ENCODE measurements around the gene DMRT3. TPM values are rescaled to one million over a fixed set of nuclear protein-coding genes. Genes with fewer than 3 reads are reported as not detected.

The DMRT3 gene
- polyA plus RNA-seq, 1 donor from 2014 or later = not detected

DNA sequence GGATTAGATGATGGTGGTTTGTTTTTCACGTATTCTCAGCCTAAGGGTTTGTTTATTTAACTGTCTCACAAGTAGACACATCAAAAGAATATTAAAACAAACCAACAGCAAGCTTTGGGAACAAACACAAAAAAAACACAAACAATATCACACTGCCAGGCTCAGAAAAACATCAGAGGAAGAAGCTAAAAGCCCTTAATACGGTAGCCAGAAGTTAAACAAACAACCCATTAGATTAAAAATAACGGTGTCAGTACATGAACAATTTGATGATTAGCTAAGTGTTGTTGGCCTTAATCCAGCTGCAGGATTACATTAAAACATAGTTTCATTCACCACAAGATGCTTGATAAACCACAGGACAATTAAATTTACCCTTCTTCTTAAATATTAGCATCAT lies 57.8 kb downstream of the DMRT3 start:
- Histone ChIP-seq H3K79me2 (replicated peaks; ENCODE audit: insufficient read depth, low read length) (no peaks in the 10 kb centered on the region), H3K9ac (ENCODE audit: low read length) (no peak overlapping the region), H3F3A (ENCODE audit: insufficient read depth, low read length, poor library complexity, severe bottlenecking) (no peaks in the 10 kb centered on the region), H3K9me3 (ENCODE audit: low read length) (no peaks in the 10 kb centered on the region), H4K20me1 (ENCODE audit: insufficient read depth) (no peaks in the 10 kb centered on the region), H2AFZ (ENCODE audit: low read depth, low read length) (no peak overlapping the region), H3K9me2 (ENCODE audit: insufficient read depth, low read length) (no peaks in the 10 kb centered on the region), H3K4me3 (ENCODE audit: low read length) (no peak overlapping the region), H3K4me2 (ENCODE audit: low read length) (no peak overlapping the region), H3K27ac (ENCODE audit: low read length) (no peak overlapping the region), H3K36me3 (ENCODE audit: insufficient read depth, low read length) (no peaks in the 10 kb centered on the region), H3K27me3 (ENCODE audit: insufficient read depth, low read depth, low read length) (no peaks in the 10 kb centered on the region)
- no peak for TF ChIP-seq POLR2AphosphoS5 (IDR thresholded peaks at IDR 0.05)
- no peak for TF ChIP-seq MXI1 (conservative IDR thresholded peaks at IDR 0.05; ENCODE audit: poor library complexity, severe bottlenecking)
- no peak for TF ChIP-seq TAF1 (IDR thresholded peaks at IDR 0.05; ENCODE audit: low read depth)
- TF ChIP-seq, protein P1, sequence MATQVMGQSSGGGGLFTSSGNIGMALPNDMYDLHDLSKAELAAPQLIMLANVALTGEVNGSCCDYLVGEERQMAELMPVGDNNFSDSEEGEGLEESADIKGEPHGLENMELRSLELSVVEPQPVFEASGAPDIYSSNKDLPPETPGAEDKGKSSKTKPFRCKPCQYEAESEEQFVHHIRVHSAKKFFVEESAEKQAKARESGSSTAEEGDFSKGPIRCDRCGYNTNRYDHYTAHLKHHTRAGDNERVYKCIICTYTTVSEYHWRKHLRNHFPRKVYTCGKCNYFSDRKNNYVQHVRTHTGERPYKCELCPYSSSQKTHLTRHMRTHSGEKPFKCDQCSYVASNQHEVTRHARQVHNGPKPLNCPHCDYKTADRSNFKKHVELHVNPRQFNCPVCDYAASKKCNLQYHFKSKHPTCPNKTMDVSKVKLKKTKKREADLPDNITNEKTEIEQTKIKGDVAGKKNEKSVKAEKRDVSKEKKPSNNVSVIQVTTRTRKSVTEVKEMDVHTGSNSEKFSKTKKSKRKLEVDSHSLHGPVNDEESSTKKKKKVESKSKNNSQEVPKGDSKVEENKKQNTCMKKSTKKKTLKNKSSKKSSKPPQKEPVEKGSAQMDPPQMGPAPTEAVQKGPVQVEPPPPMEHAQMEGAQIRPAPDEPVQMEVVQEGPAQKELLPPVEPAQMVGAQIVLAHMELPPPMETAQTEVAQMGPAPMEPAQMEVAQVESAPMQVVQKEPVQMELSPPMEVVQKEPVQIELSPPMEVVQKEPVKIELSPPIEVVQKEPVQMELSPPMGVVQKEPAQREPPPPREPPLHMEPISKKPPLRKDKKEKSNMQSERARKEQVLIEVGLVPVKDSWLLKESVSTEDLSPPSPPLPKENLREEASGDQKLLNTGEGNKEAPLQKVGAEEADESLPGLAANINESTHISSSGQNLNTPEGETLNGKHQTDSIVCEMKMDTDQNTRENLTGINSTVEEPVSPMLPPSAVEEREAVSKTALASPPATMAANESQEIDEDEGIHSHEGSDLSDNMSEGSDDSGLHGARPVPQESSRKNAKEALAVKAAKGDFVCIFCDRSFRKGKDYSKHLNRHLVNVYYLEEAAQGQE (IDR thresholded peaks at IDR 0.05; ENCODE audit: borderline replicate concordance) = no peak
- no peak for TF ChIP-seq EP300 (conservative IDR thresholded peaks at IDR 0.05; ENCODE audit: poor library complexity, severe bottlenecking)
- no peak for TF ChIP-seq SMC3 (conservative IDR thresholded peaks at IDR 0.05; ENCODE audit: poor library complexity)
- TF ChIP-seq, protein P2, sequence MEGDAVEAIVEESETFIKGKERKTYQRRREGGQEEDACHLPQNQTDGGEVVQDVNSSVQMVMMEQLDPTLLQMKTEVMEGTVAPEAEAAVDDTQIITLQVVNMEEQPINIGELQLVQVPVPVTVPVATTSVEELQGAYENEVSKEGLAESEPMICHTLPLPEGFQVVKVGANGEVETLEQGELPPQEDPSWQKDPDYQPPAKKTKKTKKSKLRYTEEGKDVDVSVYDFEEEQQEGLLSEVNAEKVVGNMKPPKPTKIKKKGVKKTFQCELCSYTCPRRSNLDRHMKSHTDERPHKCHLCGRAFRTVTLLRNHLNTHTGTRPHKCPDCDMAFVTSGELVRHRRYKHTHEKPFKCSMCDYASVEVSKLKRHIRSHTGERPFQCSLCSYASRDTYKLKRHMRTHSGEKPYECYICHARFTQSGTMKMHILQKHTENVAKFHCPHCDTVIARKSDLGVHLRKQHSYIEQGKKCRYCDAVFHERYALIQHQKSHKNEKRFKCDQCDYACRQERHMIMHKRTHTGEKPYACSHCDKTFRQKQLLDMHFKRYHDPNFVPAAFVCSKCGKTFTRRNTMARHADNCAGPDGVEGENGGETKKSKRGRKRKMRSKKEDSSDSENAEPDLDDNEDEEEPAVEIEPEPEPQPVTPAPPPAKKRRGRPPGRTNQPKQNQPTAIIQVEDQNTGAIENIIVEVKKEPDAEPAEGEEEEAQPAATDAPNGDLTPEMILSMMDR (IDR thresholded peaks at IDR 0.05; ENCODE audit: poor library complexity, severe bottlenecking) = no peak
- no peak for TF ChIP-seq RAD21 (conservative IDR thresholded peaks at IDR 0.05)
- TF ChIP-seq EZH2 (IDR thresholded peaks at IDR 0.05; ENCODE audit: borderline replicate concordance, insufficient read depth, low read length, poor library complexity, severe bottlenecking) = no peak

DNA sequence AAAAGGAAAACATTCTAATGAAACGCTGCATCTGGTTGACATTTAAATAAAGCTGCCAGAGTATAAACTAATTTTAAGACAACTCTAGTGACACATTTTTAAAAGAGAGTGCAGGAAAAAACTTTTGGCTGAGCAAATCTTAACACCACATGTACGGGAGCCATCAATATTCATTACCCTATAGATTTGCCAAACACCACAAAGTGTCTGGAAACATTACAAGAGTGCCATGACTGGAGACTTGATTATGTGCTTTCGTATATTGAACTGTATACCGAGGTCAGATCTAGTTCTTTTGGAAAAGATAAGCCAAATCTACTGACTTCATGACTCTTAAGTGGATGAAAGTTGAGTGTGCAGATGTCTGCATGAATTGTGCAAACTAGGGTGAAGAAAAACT lies 63.1 kb downstream of the DMRT3 start:
- H3K27ac ChIP-seq (ENCODE audit: low read length) = no peak overlapping the region
- no peaks in the 10 kb centered on the region for H3K79me2 ChIP-seq (replicated peaks; ENCODE audit: insufficient read depth, low read length)
- peaks cover 37% of the 10 kb centered on the region for H3K27me3 ChIP-seq (ENCODE audit: insufficient read depth, low read depth, low read length)
- no peaks in the 10 kb centered on the region for H3K9me2 ChIP-seq (ENCODE audit: insufficient read depth, low read length)
- no peak overlapping the region for H2AFZ ChIP-seq (ENCODE audit: low read depth, low read length)
- H3F3A ChIP-seq (ENCODE audit: insufficient read depth, low read length, poor library complexity, severe bottlenecking) = no peaks in the 10 kb centered on the region
- TF ChIP-seq MXI1 (conservative IDR thresholded peaks at IDR 0.05; ENCODE audit: poor library complexity, severe bottlenecking) = no peak
- no peak overlapping the region for H3K4me3 ChIP-seq (ENCODE audit: low read length)
- H4K20me1 ChIP-seq (ENCODE audit: insufficient read depth) = no peaks in the 10 kb centered on the region
- no peaks in the 10 kb centered on the region for H3K36me3 ChIP-seq (ENCODE audit: insufficient read depth, low read length)
- H3K4me2 ChIP-seq (ENCODE audit: low read length) = no peak overlapping the region
- H3K9ac ChIP-seq (ENCODE audit: low read length) = no peak overlapping the region
- no peaks in the 10 kb centered on the region for H3K9me3 ChIP-seq (ENCODE audit: low read length)

Small RNA genes within 50 kb of the gene (small RNA-seq; reads per million reads assigned to genes)
- 0 reads per million in 3 experiments for gene RNU6-1073P

Other genes starting within 250 kb of the DMRT3 start
- 0.26 TPM in 1 of 2 replicates, not detected in the other for gene DMRT1, start 135.0 kb upstream of the DMRT3 start, polyA plus RNA-seq
- gene DMRT2, start 73.7 kb downstream of the DMRT3 start, polyA plus RNA-seq = 0.20 and 0.50 TPM in 2 replicates

All from neural cell (in vitro differentiated cells).